ENCODE measurements around the gene REEP6.

DNA sequence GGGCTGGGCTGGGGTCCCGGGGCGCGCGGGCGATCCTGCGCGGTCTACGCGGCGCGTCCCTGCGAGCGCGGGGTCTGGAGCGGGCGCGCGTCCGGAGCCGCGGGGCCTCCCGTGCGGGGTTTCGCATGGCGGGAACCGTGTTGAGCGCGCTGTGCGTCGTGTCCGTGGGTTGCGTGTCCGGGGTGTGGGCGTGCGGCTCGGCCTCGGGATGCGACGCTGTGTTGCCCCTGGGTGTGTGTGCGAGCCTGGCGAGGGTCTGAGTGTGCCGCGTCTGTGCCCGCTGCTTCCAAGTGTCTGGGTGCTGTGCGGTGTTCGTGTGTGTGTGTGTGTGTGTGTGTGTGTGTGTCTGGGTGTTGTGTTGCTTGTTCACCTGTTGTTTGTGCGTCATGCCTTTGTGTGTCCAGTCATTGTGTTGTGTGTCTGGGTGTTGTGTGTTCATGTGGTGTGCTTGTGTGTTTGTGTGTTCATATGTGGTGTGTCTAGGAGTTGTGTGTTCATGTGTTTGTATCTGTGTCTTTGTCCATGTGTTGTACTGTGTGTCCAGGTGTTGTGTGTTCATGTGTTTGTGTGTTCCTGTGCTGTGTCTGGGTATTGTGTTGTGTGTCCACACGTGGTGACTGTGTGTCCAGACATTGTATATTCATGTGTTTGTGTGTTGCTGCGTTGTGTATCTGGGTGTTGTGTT is 33.4 kb downstream of the REEP6 start:
- TF ChIP-seq, protein P1, sequence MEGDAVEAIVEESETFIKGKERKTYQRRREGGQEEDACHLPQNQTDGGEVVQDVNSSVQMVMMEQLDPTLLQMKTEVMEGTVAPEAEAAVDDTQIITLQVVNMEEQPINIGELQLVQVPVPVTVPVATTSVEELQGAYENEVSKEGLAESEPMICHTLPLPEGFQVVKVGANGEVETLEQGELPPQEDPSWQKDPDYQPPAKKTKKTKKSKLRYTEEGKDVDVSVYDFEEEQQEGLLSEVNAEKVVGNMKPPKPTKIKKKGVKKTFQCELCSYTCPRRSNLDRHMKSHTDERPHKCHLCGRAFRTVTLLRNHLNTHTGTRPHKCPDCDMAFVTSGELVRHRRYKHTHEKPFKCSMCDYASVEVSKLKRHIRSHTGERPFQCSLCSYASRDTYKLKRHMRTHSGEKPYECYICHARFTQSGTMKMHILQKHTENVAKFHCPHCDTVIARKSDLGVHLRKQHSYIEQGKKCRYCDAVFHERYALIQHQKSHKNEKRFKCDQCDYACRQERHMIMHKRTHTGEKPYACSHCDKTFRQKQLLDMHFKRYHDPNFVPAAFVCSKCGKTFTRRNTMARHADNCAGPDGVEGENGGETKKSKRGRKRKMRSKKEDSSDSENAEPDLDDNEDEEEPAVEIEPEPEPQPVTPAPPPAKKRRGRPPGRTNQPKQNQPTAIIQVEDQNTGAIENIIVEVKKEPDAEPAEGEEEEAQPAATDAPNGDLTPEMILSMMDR (IDR thresholded peaks at IDR 0.05) = no peak
- TF ChIP-seq POLR2A (IDR thresholded peaks at IDR 0.05) = no peak

Data from uterus (tissue), 2 donors.